ENCODE measurements around the gene CA5A.
"Not testable (repeated sequence)": the region's sequence is repeated elsewhere in the genome, so short reads cannot be mapped to it uniquely, and the experiment has no call there.

Gene CA5A

GRCh38 chr16:87881324-87882200, 54.8 kb downstream of the CA5A start:
- no peaks in the 10 kb centered on the region for H3K36me3 ChIP-seq
- H3K9me3 ChIP-seq, result no peaks in the 10 kb centered on the region
- no peak for DNase-seq
- no peaks in the 10 kb centered on the region for H3K27me3 ChIP-seq
- H3K4me1 ChIP-seq, result no peaks in the 10 kb centered on the region
- no peak overlapping the region for H3K4me3 ChIP-seq (ENCODE audit: low read depth, low read length)
- TF ChIP-seq, protein P1, sequence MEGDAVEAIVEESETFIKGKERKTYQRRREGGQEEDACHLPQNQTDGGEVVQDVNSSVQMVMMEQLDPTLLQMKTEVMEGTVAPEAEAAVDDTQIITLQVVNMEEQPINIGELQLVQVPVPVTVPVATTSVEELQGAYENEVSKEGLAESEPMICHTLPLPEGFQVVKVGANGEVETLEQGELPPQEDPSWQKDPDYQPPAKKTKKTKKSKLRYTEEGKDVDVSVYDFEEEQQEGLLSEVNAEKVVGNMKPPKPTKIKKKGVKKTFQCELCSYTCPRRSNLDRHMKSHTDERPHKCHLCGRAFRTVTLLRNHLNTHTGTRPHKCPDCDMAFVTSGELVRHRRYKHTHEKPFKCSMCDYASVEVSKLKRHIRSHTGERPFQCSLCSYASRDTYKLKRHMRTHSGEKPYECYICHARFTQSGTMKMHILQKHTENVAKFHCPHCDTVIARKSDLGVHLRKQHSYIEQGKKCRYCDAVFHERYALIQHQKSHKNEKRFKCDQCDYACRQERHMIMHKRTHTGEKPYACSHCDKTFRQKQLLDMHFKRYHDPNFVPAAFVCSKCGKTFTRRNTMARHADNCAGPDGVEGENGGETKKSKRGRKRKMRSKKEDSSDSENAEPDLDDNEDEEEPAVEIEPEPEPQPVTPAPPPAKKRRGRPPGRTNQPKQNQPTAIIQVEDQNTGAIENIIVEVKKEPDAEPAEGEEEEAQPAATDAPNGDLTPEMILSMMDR (IDR thresholded peaks at IDR 0.05; ENCODE audit: low read depth, low read length), result no peak

GRCh38 chr16:87880117-87880696, 56.1 kb downstream of the CA5A start:
- H3K27me3 ChIP-seq, result no peaks in the 10 kb centered on the region
- H3K4me3 ChIP-seq (ENCODE audit: low read depth, low read length), result no peak overlapping the region
- TF ChIP-seq, protein P1 (IDR thresholded peaks at IDR 0.05; ENCODE audit: low read depth, low read length), result no peak
- H3K9me3 ChIP-seq, result no peaks in the 10 kb centered on the region
- no peak for DNase-seq
- H3K4me1 ChIP-seq, result no peaks in the 10 kb centered on the region
- H3K36me3 ChIP-seq, result no peaks in the 10 kb centered on the region

DNA sequence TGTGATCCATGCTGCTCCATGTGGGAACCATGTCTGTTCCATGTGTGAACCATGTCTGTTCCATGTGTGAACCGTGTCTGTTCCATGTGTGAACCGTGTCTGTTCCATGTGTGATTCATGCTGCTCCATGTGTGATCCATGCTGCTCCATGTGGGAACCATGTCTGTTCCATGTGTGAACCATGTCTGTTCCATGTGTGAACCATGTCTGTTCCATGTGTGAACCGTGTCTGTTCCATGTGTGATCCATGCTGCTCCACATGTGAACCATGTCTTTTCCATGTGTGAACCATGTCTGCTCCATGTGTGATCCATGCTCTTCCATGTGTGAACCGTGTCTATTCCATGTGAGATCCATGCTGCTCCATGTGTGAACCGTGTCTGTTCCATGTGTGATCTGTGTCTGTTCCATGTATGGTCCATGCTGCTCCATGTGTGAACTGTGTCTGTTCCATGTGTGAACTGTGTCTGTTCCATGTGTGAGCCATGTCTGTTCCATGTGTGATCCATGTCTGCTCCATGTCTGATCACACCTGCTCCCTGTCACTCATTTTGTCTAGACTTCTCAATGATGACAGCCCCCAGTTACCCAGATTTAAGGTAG, 56.8 kb downstream of the CA5A start:
- H3K36me3 ChIP-seq; H3K4me3 ChIP-seq (ENCODE audit: low read depth, low read length); H3K9me3 ChIP-seq; H3K27me3 ChIP-seq; H3K4me1 ChIP-seq; DNase-seq: not testable (repeated sequence)

DNA sequence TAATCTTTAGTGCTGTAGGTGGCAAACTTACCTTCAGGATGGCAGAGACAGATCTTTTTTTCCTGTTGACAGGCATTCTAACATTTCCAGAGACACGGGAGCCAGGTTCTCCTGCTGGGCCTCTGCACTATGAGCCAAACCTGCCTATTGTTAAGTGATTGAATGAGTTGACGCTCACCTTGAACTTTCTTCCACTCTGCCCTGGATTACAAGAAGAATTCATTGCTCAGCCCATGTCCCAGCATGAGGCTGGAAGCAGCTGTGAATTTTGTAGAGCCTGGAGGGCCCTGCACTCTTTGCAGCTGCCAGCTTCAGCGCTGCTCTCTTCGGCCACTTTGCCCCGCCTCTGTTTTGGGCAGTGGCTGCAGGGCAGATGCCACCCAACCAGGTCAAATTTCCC, 57.6 kb downstream of the CA5A start:
- TF ChIP-seq, protein P1 (IDR thresholded peaks at IDR 0.05; ENCODE audit: low read depth, low read length), result no peak
- Histone ChIP-seq H3K4me1 (no peaks in the 10 kb centered on the region), H3K36me3 (no peaks in the 10 kb centered on the region), H3K4me3 (ENCODE audit: low read depth, low read length) (no peak overlapping the region), H3K27me3 (no peaks in the 10 kb centered on the region), H3K9me3 (no peaks in the 10 kb centered on the region)
- DNase-seq, result no peak

DNA sequence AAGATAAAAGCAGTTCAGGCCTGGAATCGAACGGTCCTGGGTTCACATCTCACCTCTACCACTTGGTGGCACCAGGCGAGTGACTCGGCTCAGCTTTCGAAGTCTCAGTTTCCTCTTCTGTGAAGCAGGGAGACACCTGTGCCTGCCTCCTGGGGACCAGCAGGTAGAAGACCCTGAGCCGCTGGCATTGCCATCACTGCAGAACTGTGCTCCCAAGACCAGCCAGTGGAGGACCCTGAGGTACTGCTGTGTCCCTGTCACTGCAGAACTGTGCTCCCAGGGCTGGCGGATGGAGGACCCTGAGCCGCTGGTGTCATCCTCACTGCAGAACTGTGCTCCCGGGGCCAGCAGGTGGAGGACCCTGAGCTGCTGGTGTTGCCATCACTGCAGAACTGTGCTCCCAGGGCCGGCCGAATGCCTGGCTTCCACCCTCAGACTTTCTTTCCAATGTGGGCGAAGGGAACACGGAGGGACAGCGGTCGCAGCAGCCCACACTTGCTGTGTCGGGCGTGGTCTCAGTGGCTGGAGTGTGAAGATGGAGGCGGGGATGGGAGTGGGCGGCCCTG, 58.3 kb downstream of the CA5A start:
- H3K9me3 ChIP-seq, result no peaks in the 10 kb centered on the region
- TF ChIP-seq, protein P1 (IDR thresholded peaks at IDR 0.05; ENCODE audit: low read depth, low read length), result peak; percentile 42
- no peak overlapping the region for H3K4me3 ChIP-seq (ENCODE audit: low read depth, low read length)
- no peaks in the 10 kb centered on the region for H3K36me3 ChIP-seq
- H3K4me1 ChIP-seq, result no peaks in the 10 kb centered on the region
- H3K27me3 ChIP-seq, result no peaks in the 10 kb centered on the region
- DNase-seq, result no peak

- no peaks in the 10 kb centered on the region for H3K27me3 ChIP-seq
Measured at GRCh38 chr16:87874639-87875427, 61.5 kb downstream of the CA5A start.

DNA sequence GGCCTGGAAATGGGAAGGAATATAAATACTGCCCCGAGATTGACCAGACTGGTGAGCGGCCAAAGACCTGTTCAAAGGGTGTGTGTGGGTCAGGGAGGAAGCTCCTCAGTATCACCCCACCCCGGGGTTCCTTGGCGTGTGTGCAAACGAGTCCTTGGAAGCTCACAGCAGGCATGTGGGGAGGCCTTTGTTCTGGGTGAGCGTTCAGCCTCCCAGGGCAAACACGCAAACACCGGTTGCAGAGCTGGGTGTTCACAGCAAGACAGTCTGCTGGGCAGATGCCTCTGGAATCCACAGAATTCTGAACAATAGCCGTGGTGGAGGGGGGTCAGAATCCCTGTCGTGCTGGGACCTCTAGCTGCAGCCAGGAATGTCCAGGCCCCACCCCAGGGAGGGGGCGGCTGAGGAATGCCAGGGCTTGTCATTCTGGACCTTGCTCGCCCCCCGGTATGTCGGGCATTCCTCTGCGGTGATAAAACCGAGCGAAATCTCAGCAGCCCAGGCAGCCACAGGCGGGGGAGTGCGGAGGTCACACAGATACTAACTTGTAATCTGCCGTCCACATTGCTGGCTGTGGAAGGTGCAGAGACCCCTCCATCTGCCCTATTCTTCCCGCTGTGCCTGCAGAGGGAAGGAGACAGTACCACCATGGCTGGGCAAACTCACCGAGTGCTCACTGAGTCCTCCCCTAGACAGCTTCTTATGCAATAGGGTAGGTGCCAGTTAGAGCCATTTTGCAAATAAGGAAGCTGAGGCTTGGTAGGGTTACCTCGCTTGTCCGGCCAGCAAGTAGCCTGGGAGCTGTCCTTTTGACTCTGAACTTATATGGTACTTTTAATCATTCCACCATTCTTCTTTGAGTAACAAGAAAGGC, 65.7 kb downstream of the CA5A start:
- not testable (repeated sequence) for DNase-seq; H3K9me3 ChIP-seq; H3K4me3 ChIP-seq (ENCODE audit: low read depth, low read length); H3K36me3 ChIP-seq; H3K4me1 ChIP-seq; H3K27me3 ChIP-seq

More at GRCh38 chr16:87874639-87875427, 61.5 kb downstream of the CA5A start:
- Histone ChIP-seq H3K9me3 (no peaks in the 10 kb centered on the region), H3K36me3 (no peaks in the 10 kb centered on the region), H3K4me1 (peaks cover 6% of the 10 kb centered on the region), H3K4me3 (ENCODE audit: low read depth, low read length) (no peak overlapping the region)
- DNase-seq, result no peak
- TF ChIP-seq, protein P1 (IDR thresholded peaks at IDR 0.05; ENCODE audit: low read depth, low read length), result no peak

GRCh38 chr16:87869879-87870417, 66.4 kb downstream of the CA5A start:
- not testable (repeated sequence) for H3K4me3 ChIP-seq (ENCODE audit: low read depth, low read length); DNase-seq; H3K4me1 ChIP-seq

More at GRCh38 chr16:87869879-87870417, 66.4 kb downstream of the CA5A start:
- H3K27me3 ChIP-seq, H3K36me3 ChIP-seq, H3K9me3 ChIP-seq: not testable (repeated sequence)

All from BE2C (cell line).